A549 (cell line): ENCODE results near the gene P4HA2.

Source experiments
- EP300 ChIP-seq, 2 experiments: fragments of >200 bp; sonication (Bioruptor Twin); formaldehyde crosslinking; IDR thresholded peaks; 2 replicates in 1 of 2; 3 replicates in 1 of 2; pipeline ENCODE4 v1.6.1; 2016 to 2017
- POLR2A ChIP-seq: IDR thresholded peaks from 2 replicates; pipeline ENCODE4 v1.6.1; 2012; ENCODE audit warnings: mild to moderate bottlenecking, low read length
- RCOR1 ChIP-seq: fragments of 150-350 bp; IDR thresholded peaks from 2 replicates; pipeline ENCODE4 v1.6.1; 2014; ENCODE audit warnings: antibody characterized with exemption, low read length, low read depth
- RNF2 ChIP-seq: fragments of 200-600 bp; sonication (generic); IDR thresholded peaks from 2 replicates; pipeline ENCODE4 v1.6.1; 2016; ENCODE audit warnings: low read depth, mild to moderate bottlenecking, antibody characterized with exemption, moderate library complexity, borderline replicate concordance
- TF ChIP-seq, protein P1 (sequence below): fragments of >200 bp; sonication (Bioruptor Twin); formaldehyde crosslinking; IDR thresholded peaks from 3 replicates; pipeline ENCODE4 v1.5.1; 2016

DNA sequence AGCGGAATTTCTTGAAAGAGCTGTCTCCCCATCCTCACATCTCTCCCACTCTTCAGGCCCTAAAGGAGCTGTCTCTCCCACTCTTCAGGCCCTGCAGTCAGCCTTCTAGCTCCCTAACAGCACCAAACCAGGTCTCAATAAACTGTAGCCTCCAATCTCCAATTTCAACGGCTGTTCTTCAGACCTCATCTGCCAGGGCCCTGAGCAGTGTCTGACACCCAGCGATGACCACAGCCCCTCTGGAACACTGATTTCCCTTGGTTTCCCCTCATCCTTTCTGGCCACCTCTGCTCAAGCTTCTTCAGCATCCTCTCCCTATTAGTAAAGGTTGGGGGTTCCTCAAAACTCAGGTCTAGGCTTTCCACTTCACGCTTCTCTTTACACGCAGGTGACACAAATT lies 1.6 kb upstream of the P4HA2 start:
- TF ChIP-seq, protein P1, sequence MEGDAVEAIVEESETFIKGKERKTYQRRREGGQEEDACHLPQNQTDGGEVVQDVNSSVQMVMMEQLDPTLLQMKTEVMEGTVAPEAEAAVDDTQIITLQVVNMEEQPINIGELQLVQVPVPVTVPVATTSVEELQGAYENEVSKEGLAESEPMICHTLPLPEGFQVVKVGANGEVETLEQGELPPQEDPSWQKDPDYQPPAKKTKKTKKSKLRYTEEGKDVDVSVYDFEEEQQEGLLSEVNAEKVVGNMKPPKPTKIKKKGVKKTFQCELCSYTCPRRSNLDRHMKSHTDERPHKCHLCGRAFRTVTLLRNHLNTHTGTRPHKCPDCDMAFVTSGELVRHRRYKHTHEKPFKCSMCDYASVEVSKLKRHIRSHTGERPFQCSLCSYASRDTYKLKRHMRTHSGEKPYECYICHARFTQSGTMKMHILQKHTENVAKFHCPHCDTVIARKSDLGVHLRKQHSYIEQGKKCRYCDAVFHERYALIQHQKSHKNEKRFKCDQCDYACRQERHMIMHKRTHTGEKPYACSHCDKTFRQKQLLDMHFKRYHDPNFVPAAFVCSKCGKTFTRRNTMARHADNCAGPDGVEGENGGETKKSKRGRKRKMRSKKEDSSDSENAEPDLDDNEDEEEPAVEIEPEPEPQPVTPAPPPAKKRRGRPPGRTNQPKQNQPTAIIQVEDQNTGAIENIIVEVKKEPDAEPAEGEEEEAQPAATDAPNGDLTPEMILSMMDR, result no peak
- TF ChIP-seq RCOR1 (no peak), RNF2 (no peak), EP300 (IDR thresholded peaks at IDR 0.05) (no peak), POLR2A (no peak)
